K562 (cell line): Measurements from ENCODE around the gene TEX52. TPM values are rescaled to one million over a fixed set of nuclear protein-coding genes. Genes with fewer than 3 reads are reported as not detected.

Source experiments
- AFF4 ChIP-seq: sonication (generic); formaldehyde crosslinking; IDR thresholded peaks from 2 replicates; pipeline ENCODE4 v1.8.0; 2023; ENCODE audit warnings: mild to moderate bottlenecking, missing genetic modification reagents
- CBX1 ChIP-seq: sonication (generic); IDR thresholded peaks from 2 replicates; pipeline ENCODE4 v1.6.1; 2016; ENCODE audit warnings: antibody characterized with exemption, low read depth, mild to moderate bottlenecking
- DMBX1 ChIP-seq: fragments of 250-450 bp; sonication (Bioruptor Pico); IDR thresholded peaks from 2 replicates; pipeline ENCODE4 v1.8.0; 2022; ENCODE audit warnings: inconsistent platforms, mild to moderate bottlenecking, moderate library complexity, borderline replicate concordance
- GMEB1 ChIP-seq: fragments of 250-450 bp; sonication (Bioruptor Pico); IDR thresholded peaks from 2 replicates; pipeline ENCODE4 v1.4.0; 2020; ENCODE audit warnings: mild to moderate bottlenecking
- MYC ChIP-seq, 2 experiments: fragments of 250-450 bp in 1 of 2; sonication (Bioruptor Pico) in 1 of 2; IDR thresholded peaks; 2 replicates each; pipeline versions ENCODE4 v1.5.1 to v1.6.1; 2012 to 2021; ENCODE audit warnings: low read depth in 2 of 2, borderline replicate concordance in 1 of 2, improper control_type of control experiment in 1 of 2, low read length in 1 of 2, mild to moderate bottlenecking in 1 of 2, moderate library complexity in 1 of 2
- NRF1 ChIP-seq, 2 experiments: fragments of 450-650 bp; IDR thresholded peaks in 1 of 2; conservative IDR thresholded peaks in 1 of 2; 2 replicates each; pipeline ENCODE4 v1.6.1; 2014; ENCODE audit warnings: mild to moderate bottlenecking in 2 of 2
- RCOR1 ChIP-seq, 2 experiments: IDR thresholded peaks; 2 replicates each; pipeline ENCODE4 v1.6.1; 2012; ENCODE audit warnings: low read depth in 2 of 2, low read length in 2 of 2, borderline replicate concordance in 1 of 2, improper control_type of control experiment in 1 of 2
- RREB1 ChIP-seq: fragments of 250-450 bp; sonication (Bioruptor Pico); IDR thresholded peaks from 2 replicates; pipeline ENCODE4 v1.4.0; 2020
- SFPQ ChIP-seq: fragments of 200-400 bp; formaldehyde crosslinking; IDR thresholded peaks from 2 replicates; pipeline ENCODE4 v1.6.1; 2017; ENCODE audit warnings: mild to moderate bottlenecking, low read depth, low read length, moderate library complexity
- STAT5B ChIP-seq: fragments of 250-450 bp; sonication (Bioruptor Pico); IDR thresholded peaks from 2 replicates; pipeline ENCODE4 v1.8.0; 2021; ENCODE audit warnings: mild to moderate bottlenecking, inconsistent platforms
- ZBTB17 ChIP-seq: fragments of 450-650 bp; formaldehyde crosslinking; IDR thresholded peaks from 2 replicates; pipeline ENCODE4 v1.4.0; 2020; ENCODE audit warnings: mild to moderate bottlenecking
- polyA plus RNA-seq, 8 experiments: library from polyadenylated mRNA; depleted of rRNA in 4 of 8; stranded (reverse) in 5 of 8; unstranded in 3 of 8; fragments of >200 nt; fragmentation: Nextera tagmentation in 2 of 8; fragmentation: Illumina TruSeq in 1 of 8; extraction: Ambion mirVana in 2 of 8; extraction: Trizol in 1 of 8; gene quantifications; 2 replicates each; pipeline versions ENCODE4 v1.2.1 to v1.2.3, GENCODE V29; 2011 to 2014; ENCODE audit warnings: inconsistent platforms in 1 of 8, missing spikeins in 1 of 8
- total RNA-seq, 7 experiments: library from RNA; depleted of rRNA in 6 of 7; stranded (reverse); fragments of >200 nt in 6 of 7; fragmentation: Illumina TruSeq in 2 of 7; extraction: Trizol in 2 of 7; gene quantifications; 2 replicates each; pipeline versions ENCODE4 v1.2.1 to v1.2.3, GENCODE V29; 2011 to 2021; ENCODE audit warnings: low replicate concordance in 1 of 7

TEX52 gene
- total and polyA plus RNA-seq, 9 of the 15 experiments (the other 6 are each of a cell fraction or from before 2014, with no cell fraction given), result not detected

GRCh38 chr12:2890388-2891239 is 33.8 kb upstream of the TEX52 start, which contains the start of gene TULP3 (continued):
- TF ChIP-seq RREB1 (CRISPR knock-in tag) (no peak), RCOR1 (IDR thresholded peaks at IDR 0.05; ENCODE audit: borderline replicate concordance in 1 of 2, low read depth in 2 of 2, low read length in 2 of 2) (no peak), NRF1 (conservative IDR thresholded peaks at IDR 0.05 in 1 of 2, IDR thresholded peaks at IDR 0.05 in 1 of 2) (peak; percentile 93 to 94), SFPQ (no peak), STAT5B (CRISPR knock-in tag) (no peak), DMBX1 (CRISPR knock-in tag) (no peak), AFF4 (no peak), GMEB1 (0 out of 2 replicates have a peak, but pooled peaks have one; percentile 16), ZBTB17 (no peak), MYC (IDR thresholded peaks at IDR 0.05; ENCODE audit: low read depth, low read length) (no peak; the same call in 1 of the 2 replicates), MYC (CRISPR knock-in tag; IDR thresholded peaks at IDR 0.05; ENCODE audit: borderline replicate concordance, low read depth) (no peak), CBX1 (no peak)
